Measurements from ENCODE around the gene STK32B.

DNA sequence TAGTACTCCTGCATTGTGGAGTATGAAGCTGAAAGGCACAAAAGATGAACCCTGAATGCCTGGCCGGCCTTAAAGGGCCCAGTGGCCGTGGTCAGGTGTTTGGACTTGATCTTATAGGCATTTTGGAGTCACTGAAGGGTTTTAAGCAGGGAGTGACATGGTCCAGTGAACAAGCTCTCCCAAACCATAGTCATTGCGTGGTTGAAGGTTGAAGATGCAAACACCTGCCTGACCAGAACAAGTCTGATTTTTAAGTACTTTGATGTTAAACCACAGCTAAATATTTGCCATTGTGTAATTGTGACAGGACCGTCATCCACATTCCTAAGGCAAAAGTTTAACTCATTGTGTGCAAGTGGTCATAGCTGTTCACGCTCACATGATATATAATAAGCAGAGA lies 3.3 kb downstream of the STK32B start:
- TF ChIP-seq, protein P1, sequence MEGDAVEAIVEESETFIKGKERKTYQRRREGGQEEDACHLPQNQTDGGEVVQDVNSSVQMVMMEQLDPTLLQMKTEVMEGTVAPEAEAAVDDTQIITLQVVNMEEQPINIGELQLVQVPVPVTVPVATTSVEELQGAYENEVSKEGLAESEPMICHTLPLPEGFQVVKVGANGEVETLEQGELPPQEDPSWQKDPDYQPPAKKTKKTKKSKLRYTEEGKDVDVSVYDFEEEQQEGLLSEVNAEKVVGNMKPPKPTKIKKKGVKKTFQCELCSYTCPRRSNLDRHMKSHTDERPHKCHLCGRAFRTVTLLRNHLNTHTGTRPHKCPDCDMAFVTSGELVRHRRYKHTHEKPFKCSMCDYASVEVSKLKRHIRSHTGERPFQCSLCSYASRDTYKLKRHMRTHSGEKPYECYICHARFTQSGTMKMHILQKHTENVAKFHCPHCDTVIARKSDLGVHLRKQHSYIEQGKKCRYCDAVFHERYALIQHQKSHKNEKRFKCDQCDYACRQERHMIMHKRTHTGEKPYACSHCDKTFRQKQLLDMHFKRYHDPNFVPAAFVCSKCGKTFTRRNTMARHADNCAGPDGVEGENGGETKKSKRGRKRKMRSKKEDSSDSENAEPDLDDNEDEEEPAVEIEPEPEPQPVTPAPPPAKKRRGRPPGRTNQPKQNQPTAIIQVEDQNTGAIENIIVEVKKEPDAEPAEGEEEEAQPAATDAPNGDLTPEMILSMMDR (IDR thresholded peaks at IDR 0.05) = no peak
- TF ChIP-seq POLR2A (IDR thresholded peaks at IDR 0.05) = no peak
